GM19397 (cell line): Measurements from ENCODE around the gene CDK5RAP2.
"Not testable (repeated sequence)": the region's sequence is repeated elsewhere in the genome, so short reads cannot be mapped to it uniquely, and the experiment has no call there.

Experiments used
- ATAC-seq: cut with Tn5 transposase; IDR thresholded peaks from one replicate; pipeline ENCODE4 v1.9.1; 2021; ENCODE audit warnings: mild to moderate bottlenecking, moderate library complexity; ENCODE audit not compliant: unreplicated experiment

CDK5RAP2 gene

DNA sequence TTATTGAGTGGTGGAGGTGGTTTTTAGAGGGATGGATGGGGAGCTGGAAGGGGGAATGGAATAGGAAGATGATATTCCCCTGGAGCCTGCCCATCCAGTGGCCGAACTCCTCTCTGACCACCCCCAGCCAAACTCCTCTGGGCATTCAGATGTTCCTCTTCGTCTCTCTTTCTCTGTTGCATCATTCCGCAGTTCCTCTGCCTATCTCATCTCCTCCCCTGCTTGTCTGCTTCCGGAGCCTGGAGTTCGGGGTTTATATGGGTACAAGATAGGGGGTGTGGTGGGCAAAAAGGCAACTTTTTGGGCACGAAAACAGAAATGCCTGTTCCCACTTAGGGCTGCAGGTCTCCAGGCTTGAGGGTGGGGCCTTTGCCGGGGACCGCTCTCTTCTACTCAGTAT, 12.2 kb upstream of the CDK5RAP2 start:
- ATAC-seq = no peak

DNA sequence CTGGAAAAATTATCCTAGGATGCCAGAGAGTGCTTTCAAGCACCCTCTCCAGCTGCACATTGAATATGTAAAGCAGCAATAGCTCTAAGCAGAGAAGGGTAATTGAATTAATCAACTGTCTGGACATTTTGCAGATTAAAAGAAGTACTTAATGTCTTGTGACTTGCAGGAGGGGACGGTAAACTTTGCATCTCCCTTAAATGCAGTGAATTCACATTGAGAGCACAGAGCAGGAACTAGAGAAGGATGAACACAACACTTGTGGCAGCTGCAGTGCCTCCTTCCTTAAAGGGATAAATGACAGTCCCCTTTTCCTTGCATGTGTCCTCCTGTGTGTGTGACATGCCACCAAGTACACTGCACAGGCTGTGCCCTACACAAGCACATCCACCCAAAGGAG, 7.4 kb upstream of the CDK5RAP2 start:
- ATAC-seq = no peak

DNA sequence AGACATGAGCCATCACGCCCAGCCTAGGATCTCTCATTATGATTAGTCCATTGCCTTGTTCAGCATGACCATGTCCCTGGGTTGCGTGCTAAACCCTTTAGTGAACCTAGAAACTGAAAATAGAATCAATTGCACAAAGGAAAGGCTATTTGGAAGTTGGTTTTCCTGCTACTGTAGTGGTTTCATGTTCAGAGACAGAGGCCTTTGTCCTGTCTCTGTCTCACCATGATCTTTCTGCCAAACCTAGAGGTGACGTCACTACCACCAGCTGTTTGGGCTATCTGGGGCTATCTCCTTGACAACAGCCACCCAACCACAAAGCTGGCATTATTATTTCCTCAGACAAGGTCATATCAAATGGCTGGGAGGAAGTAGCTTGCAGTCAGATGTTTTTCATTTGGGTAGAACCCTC, 4.0 kb upstream of the CDK5RAP2 start:
- ATAC-seq = no peak

DNA sequence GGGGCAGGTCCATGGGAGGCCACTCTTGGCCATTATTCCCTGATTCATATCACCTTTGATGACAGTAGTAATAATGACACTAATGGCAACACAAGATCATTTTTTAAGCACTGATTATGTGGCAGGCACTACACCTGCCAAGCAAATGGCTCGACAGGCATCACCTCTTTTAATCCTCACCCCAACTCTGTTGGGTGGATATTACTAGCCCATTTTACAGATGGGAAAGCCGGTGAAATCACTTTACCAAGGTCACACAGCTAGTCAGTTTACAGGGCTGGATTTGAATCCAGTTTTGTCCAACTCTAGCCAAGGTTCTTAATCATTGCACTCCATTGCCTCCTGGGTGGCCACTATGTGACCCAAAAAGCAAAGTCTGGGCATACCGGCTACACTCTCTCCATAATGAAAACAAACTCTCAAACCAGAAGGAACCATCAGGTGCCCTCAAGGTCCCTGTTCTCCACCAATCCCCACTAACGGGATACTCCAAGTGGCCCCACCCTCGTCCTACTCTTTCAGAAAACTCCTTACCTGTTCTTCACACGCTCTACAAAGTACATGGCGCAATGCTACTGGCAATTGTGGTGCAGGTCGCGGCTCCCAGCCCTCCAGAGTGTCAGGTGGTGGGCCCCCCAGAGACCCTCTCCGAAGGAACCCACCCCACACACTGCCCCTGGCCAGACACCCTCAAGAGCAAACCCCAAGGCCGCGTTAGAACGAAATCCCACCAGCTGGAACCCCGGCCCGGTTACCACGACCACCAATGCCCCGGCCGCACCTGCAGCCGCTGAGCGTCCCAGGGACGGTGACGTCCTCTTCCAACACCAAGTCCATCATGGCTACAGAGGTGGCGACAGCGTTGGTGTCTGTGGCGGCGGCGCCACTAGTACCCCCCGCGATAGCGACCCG, 572 bp downstream of the CDK5RAP2 start:
- peak; percentile 45 for ATAC-seq

DNA sequence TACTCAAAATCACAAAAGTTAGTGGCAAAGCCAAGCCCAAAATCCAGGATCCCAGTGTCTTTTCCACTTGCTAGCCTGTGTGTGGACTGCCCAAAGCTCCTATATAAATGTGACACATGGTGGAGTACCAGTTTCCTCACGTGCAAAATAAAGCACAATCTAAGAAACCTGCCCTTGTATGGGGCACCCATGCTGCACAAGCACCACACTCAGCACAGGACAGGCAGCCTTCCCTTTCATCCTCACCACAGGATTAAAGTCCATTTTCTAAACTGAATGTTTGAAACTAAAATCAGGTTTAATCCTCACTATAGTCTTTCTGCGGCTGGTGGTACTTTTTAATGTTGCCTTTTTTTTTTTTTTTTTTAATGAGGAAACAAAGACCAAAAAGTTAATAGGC, 5.5 kb downstream of the CDK5RAP2 start:
- no peak for ATAC-seq

DNA sequence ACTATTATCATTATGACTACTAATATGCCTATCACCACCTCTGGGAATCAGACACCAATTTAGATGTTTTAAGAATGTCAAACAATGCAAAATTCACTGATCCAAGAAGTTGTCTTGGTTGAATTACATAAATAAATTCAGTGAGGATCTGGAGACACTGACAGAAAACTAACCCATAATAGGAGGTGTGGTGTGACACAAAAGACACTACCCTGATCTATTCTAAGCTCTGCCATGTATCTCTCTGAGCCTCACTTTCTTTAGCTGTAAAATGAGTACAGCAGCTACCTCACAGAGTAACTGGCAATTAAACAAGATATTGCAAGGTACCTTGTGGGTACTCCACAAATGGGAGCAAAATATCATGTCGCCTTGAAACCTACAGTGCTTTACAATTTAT, 7.5 kb downstream of the CDK5RAP2 start:
- ATAC-seq = no peak

DNA sequence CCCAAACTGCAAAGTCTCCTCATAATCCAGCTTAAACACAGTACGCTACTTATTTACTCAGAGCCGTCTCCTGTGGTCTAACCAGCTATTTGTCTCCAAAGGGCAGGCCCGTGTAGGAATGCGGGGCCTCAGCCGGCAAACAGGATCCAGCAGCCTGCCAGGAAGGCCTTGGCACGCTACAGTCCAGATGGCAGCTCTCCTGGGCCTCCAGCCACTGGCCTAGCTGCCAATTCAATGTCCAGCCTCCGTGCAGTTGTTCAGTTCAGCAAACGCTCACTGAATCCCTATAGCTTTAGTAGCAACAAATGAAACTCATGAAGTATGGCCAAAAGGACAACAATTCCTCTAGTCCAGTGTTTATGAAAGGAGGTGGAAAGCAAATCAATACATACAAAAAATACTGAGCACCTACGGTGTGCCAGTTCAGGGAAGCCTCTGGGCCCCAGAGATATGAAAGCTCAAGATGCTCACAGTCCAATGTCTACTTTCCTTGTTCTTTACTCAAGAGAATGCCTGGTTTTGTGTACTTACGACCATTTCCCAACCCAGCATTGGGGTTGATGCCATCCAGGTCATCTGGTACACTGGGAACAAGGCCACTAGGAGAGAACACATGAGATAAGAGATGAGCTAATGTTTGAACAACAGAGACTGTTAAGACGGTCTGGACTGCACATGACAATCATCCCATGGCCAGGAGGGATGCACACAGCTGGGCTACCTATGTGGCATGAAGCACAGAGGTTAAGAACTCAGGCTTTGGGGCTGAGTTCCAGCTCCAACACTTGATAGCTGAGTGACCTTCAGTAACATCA, 8.3 kb downstream of the CDK5RAP2 start:
- no peak for ATAC-seq

DNA sequence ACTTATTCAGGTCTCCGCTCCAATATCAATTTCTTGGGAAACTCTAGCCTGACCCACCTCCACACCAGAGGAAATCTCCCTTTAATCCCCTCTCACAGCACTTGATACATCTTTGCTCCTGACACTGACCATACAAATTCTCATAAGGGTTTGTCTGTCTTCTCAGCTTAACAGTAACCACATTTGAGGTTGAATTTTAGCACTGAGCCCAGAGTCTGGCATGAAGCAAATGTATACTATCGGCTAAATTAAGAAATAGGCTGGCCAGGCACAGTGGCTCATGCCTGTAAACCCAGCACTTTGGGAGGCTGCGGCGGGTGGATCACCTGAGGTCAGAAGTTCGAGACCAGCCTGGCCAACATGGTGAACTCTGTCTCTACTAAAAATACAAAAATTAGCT, 9.7 kb downstream of the CDK5RAP2 start:
- ATAC-seq = no peak

DNA sequence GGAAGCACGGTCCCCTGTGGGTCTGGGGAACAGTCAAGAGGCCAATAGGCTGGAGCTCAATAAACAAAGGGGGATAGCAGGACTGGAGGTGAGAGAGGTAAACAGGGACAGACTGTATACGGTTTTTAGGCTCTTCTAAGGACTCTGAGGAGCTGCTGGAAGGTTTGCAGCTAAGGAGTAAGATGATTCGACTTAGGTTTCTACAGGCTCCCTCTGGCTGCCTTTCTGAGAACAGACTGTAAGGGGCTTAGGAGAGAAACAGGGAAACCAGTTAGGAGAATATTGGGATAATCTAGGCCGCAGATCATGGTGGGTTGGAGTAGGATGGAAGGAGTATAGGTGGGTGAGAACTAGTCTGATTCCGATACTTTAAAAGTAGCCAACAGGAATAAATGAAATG, 10.4 kb downstream of the CDK5RAP2 start:
- ATAC-seq = no peak

DNA sequence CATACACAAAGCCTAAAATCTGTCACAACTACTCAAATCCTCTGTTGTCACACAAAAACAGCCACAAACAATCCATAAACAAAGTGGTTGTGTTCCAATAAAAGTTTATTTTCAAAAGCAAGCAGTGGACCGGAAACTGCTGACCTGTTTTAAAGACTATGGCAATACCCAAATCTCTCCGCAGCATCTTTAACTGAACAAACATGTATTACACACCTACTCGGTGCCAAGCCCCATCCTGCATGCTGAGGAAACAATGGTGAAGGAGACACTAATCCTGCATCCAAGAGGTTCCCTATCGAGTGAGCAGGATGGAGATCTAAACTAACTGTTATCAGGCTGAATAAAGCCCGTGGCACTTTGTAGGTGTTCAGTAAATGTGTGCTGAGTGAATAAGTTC, 11.2 kb downstream of the CDK5RAP2 start:
- no peak for ATAC-seq

DNA sequence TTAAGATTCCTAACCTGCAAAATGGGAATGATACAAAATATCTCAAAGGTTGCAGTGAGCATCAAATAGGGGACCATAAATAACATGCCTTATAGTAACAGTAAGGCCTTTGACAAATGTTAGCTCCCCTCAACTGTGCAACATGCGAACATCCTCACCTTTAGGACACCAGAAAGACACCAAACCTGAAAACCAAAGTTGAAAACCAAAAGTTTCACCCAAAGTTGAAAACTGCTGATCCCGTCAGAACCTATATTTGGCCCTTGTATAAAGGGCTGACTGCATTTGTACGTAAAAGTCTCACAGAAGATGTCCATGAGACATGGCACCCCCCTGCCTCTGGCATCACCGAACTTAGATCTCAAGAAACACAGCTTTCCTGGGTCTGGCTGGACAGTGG, 12.1 kb downstream of the CDK5RAP2 start:
- ATAC-seq = no peak

DNA sequence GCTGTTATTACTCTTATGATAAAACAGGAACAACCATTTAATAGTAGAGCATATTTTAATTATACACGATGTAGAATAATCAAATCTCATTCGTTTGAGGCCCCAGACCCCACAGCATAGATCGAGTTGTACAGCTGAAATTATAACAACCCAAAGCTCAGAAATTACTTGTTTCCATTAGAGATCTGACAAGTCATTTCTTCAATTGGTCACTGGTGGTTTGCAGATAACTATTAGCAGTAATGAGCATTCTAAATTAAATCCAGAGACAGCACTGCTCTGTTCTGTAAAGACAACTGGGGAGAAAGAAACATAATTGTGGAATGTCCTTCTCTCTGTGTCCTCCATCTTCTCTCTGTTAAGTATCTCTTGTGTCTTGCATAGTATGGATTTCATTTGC, 12.9 kb downstream of the CDK5RAP2 start:
- ATAC-seq = no peak

DNA sequence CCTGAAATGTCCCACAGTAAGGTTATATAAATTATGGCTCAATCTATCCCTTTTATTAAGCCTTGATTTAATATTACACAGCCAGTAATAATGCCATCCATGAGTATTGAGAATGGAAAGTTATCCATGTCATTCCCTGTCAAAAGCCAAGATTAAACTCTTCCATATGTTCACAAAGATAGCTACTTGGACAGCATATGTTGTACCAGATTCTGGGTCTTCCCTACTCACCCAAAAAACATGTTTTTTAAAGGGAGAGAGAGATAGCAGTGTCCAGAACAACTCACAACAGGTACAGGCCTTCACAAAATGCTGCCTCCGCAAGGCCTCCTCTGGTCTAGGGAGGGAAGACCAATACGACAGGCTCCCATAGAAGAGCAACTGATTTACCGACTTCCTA, 15.4 kb downstream of the CDK5RAP2 start:
- no peak for ATAC-seq

DNA sequence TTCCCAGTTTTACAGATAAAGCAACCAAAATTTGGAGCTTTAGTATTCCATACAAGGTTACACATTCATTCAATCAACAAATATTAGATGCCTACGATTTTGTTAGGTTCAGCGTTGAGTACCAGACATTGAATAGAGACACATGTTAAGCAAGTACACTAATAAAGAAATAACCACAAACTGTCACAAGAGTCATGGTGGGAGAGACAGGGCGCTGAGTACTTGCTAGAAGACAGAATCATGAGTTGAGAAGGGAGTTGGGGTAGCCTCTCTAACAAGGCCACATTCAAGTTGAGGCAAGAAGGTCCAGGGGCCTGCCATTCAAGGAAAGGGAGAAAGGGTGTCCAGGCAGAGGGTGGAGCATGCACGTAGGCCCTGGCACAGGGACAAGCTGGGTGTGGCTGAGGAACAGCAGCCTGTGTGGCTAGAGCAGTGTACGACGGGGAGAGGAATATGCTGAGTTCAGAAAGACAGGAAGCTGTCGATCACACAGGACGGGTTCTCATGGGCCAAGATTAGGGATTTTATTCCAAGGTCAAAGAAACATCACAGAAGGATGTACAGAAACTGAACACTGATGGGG, 17.0 kb downstream of the CDK5RAP2 start:
- ATAC-seq = no peak

DNA sequence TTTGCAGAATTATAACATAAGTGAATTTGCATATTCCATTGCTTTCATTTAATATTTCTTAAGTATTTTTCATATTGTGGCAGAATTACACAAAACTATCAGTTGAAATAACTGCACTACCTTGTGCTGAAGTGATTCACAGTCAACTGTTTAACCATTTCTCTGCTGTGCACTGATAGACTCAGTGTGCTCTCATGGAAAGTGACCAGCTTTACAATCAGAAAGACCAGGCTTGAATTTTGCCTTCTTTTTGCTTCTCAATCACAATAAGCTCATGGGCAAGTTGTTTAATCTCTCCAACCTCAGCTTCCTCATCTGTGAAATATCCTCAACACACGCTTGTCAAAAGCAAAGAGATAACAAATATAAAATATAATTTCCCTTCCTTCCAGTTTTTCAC, 18.3 kb downstream of the CDK5RAP2 start:
- ATAC-seq = no peak

DNA sequence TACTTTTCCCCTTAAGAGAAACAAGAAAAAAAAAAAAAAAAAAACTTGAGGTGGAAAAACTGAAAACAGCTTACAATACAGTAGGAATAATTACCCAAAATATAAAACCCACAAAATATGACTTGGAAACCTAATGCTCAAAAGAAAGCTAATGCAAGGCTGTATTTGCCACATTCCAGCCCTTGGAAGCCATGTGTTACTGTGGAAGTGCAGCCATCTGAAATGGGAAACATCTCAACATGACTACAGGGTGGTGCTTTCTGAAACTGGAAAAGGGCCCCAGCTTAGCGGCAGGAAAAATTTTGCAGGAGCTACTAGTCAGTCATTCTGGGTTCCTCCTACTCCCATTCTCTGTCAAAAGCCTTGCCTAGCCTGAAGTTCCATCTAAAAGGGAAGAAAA, 20.4 kb downstream of the CDK5RAP2 start:
- ATAC-seq = no peak

DNA sequence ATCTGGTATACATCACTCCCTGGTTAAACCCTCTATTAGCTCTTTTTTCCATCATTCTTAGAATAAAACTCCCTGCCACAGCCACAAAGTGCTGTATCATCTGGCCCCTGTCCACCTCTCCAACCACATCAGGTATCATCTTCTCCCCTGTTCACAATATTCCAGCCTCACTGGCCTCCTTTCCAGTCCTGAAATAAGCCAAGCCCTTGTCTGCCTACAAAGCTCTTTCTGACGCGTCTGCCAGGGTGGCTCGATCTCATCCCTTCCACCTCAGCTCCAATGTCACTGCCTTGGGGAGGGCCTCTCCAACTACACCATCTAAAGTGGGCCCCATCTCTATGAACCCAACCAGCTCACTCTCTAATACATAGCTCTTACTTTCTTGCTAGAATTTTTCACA, 21.5 kb downstream of the CDK5RAP2 start:
- no peak for ATAC-seq

DNA sequence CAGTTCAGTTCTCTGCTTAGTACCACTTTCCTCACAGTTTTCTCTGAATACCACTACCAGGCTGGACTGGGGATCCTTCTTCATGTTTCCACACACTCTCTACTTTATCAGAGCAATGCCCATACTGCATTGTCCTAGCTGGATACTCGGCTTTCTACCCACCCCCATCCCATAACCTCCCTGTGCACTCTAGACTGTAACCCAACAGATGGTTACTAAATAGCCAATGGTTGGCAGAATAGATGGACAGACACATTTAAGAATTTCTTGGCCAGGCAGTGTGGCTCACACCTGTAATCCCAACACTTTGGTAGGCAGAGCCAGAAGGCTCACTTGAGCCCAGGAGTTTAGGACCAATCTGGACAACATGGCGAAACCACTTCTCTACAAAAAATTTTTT, 22.8 kb downstream of the CDK5RAP2 start:
- ATAC-seq = no peak

DNA sequence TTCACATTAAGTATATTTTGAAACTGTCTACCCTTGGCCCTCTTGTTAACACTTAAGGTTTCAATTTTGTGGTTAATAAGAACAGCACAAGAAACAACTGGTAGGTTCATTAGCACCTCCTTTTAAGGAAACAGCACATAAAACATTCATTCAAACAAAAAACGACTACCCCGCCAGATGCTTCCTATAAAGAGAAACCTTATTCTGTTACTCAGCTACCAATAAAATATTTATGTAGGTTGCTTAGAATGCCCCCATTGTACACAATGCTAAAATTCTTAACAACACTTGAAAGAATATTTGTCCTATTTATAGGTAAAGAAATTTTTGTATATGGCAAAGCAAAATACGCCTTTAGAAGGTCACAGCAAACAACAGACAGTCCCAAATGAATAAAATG, 23.2 kb downstream of the CDK5RAP2 start:
- no peak for ATAC-seq

DNA sequence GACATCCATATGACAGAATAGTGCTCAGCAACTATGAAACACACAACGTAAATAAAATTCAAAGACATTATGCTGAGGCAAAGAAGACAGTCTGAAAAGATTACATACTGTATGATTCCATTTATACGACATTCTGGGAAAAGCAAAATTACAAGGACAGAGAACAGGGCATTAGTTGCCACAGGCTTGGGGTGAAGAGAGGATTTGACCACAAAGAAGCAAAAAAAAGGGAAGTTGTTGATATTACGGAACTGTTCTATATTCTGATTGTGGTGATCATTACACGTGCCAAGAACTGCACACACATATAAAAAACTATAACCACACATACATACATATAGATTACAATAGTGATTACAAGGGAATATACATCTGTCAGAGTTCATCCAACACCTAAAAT, 24.1 kb downstream of the CDK5RAP2 start:
- ATAC-seq = no peak

DNA sequence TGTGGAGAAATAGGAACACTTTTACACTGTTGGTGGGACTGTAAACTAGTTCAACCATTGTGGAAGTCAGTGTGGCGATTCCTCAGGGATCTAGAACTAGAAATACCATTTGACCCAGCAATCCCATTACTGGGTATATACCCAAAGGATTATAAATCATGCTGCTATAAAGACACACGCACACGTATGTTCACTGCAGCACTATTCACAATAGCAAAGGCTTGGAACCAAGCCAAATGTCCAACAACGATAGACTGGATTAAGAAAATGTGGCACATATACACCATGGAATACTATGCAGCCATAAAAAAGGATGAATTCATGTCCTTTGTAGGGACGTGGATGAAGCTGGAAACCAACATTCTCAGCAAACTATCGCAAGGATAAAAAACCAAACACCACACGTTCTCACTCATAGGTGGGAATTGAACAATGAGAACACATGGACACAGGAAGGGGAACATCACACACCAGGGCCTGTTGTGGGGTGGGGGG, 27.7 kb downstream of the CDK5RAP2 start:
- not testable (repeated sequence) for ATAC-seq
